ENCODE measurements around the gene GMDS.

The GMDS gene

DNA sequence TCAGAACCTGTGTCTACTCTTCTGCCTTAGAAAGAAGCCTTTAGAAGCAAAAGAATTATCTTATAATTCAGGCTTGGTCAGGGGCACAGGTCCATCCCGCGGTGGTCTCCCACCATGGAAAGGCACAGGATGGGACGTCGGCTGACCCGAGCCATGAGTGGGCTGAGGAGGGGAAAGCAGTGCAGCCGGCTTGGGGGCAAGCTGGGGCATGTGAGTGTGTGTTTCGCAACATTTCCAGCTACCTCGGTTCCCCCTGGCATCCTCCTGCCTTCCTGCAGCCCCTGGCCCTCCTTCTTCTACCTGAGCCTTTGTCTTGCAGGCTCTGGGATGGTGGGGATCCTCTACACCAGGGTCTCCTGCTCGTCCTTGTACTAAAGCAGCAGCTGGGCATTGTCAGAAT is 664.8 kb downstream of the GMDS start:
- no peak for DNase-seq (ENCODE audit: low read depth in 1 of 2, low spot score in 1 of 2)

DNA sequence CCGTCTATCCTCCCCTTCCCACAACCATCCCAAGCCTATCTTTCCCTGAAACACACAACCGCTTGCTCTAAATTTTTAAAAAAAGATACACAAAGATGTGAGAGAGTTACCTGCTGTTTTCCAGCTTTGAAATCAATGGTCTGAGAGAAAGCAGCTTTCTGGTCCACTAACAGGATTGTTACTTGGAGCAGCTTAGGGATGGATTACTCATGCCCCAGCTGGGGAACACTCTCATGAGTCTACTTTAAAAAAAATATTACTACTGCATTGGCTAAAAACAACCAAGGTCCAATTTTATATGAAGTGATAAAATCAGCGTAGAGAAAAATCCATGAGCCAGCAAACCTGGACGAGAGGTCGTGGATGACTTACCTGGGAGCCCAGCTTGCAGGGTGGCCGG is 665.3 kb downstream of the GMDS start:
- DNase-seq (ENCODE audit: low read depth in 1 of 2, low spot score in 1 of 2), result no peak

DNA sequence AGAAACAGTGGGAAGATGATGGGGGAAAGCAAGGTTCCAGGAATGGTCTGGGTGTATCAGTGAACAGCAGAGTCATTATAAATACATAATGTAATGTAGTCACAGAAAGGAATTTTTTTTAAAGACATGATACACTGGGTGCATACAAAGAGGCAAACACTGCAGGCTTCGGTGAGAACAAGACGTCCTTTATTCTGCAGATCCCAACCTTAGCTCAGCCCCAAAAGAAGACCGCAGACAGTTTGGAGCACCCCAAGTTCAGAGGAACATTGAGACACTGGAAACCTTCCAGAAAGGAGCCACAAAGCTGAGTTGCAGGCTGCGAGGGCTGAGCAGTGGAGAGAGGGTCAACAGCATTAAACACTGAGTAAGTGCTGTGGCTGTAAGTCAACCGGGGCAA is 666.3 kb downstream of the GMDS start:
- no peak for DNase-seq (ENCODE audit: low read depth in 1 of 2, low spot score in 1 of 2)

DNA sequence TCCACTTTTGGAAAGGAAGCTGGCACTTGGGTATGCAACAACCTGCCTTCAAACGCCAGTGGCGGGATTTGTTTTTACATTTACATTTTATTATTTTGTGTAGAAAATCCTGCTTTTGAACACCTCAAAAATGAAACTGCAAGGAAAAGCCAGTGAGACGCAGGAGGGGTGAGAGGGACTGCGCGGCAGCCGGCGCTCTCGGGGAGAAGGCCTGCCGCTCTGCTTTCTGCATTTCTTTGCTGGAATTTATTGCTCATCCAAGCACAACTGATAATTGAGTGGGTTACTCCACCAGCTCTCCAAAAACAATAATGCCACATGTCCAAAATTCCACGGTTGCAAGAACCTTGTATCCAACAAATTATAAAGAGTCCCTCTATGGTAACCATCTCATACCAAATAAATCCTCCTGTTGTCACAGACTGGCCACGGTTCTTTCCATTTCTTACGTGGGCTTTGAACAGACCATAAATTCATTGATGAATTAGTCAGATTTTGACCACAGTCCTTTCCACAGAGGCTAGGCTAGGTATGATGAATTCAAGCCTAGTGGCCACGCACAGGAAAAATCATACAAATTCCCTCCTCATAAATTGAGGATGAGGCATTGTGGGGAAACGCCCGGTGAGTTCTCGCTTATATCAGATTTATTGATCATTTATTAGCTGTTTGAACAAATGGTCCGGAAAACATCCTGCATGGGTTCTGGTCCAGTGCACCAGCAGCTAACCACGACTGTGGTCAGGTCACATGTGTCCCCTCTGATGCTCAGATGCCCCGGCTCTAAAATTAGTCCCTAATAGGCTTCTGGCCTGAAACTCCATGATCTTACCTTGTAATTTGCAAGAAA is 667.3 kb downstream of the GMDS start:
- DNase-seq (ENCODE audit: low read depth in 1 of 2, low spot score in 1 of 2), result no peak

DNA sequence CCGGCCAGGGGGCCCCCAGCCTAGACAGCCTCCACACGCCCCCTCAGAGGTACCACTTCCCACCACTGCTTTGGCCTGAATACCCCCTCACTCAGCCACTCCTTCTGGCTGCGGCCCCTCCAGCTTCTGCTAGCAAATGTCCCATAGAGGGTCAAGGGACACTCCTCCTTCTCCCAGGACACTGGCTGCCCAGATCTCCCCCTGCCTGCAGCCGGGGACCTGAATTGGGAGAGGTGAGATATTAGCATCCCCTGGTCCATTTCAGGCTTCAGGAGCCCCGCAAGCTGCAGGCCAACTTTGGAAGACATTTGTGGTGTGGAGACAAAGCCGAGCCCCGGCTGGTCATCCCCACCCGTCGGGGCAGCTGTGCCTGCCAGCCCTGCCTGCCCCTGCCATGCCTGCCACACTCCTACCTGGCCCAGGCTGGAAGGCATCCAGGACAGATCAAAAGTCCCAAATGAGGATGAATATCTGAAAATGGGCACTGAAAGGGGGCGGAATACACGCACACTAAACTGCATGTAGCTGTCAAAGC is 668.2 kb downstream of the GMDS start:
- no peak for DNase-seq (ENCODE audit: low read depth in 1 of 2, low spot score in 1 of 2)

DNA sequence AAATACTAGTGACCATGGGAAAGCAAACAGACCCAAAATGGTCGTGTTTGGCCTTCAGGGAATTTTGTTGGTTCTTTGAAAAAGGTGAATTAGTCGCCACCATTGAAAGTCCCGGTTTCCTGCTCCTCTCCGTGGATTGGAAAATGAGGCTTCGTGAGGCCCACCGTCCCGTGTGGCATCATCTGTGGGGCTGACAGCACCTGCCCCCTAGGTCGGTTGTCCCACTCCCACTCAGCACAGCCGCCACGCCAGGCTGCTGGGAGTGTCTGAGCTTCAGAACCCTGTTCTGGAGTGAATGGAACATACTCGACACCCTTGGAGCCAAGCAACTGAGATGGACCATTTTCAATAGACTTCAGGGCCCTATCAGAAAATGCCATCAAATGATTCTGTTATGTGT is 668.7 kb downstream of the GMDS start:
- DNase-seq (ENCODE audit: low read depth in 1 of 2, low spot score in 1 of 2), result no peak

DNA sequence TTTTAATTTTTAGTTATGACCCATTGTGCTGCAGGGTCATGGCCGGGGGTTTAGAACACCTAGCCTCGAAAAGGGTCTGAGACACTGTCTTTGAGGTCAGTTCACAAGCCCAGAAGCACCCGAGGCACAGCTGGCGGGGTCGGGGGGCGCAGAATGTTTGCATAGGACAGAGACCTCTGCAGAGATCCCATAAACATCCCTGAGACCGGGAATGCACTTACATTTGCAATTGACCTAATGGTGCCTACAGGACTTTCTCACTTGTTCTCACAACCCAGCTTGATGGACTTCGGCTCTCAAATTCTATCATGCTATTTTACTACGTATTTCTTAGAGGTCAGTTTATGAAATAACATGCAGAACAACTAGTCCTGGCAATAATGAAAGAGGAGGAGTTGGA is 669.2 kb downstream of the GMDS start:
- no peak for DNase-seq (ENCODE audit: low read depth in 1 of 2, low spot score in 1 of 2)

DNA sequence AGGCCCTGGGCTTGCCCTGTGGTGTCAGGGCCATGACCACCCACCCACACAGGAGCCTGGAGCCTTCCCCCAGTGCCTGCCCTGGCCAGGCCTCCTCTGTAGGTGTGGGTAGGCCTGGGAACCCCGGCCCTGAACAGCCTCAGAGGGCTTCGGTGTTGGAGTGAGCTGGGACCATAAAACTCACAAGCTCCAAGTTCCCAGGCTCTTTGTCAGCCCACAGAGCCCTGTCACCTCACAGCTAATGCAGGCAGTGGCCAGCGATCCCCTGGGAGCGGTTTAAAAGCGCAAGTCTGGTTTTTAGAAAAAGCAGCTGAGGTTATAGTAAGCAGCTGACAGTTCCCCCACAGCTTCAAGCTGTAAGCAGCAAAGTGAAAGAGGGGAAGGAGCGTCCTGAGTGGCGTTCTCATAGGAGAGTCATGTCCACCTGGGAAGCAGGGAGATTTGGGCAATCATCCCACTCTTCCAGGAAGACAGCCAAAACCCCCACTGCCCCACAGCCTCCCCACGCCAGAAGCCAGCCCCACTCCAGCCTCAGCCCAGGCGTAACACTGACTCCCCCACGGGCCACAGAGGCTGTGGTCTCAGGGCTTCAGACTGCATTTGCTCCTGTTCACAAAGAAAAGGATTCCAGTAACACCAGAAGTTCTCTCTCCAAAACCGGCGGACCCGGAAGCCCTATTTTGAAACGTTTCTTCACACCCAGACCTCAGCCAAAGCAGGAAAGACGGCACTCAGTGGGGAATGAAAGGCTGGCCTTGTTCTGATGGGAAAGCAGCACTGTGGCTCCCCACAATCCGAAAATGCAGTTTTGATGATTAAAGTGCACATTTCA is 670.0 kb downstream of the GMDS start:
- DNase-seq (ENCODE audit: low read depth in 1 of 2, low spot score in 1 of 2), result no peak

DNA sequence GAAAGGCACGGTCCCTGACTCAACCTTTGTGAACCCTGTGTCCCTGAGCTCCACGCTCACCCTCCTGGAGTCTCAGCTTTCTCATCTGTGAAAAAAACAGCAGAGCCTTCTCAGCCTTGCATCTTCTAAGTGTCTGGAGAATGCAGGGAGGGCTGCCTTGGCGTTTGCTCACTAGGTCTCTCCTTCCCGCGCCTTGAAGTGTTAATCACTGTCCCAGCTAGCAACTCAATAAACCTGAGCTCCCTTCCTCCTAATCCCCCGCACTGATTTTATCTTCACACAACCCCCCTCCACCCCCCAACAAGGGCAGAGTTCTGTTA is 670.6 kb downstream of the GMDS start:
- no peak for DNase-seq (ENCODE audit: low read depth in 1 of 2, low spot score in 1 of 2)

DNA sequence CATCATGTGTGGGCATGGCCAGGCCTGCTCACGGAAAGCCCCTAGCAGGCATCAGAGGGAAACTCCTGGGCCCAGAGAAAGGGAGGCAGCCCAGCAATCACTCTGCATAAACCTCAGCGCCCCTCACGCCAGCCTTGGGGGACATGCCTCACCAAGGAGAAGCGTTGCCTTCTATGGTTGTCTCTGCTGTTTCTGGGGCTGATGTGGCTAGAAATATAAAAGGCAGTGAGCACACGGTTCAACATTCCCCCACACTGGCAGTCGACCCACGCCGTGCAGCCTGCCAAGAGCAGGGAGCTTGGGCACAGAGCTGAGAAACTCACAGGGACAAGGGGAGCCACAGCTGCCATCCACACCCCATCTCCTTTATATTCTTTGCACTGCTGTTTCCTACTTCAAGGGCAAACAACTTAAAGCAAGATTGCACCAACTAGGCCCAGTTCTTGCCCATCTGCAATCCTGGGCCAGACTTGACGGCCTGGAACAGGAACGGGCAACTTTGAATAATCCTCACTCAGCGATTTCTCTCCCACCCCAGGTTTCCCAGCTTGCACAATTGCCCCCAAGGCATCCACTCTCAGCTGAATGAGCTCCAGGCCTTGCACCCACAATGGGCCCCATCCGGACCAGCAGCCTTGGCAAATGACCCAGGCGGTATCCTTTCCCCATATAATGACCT is 671.2 kb downstream of the GMDS start:
- no peak for DNase-seq (ENCODE audit: low read depth in 1 of 2, low spot score in 1 of 2)
